ENCODE results near the gene MAPK4.

Gene MAPK4

GRCh38 chr18:50594012-50594411, 34.1 kb downstream of the MAPK4 start:
- Histone ChIP-seq H3K79me2 (ENCODE audit: insufficient read depth, low read length) (no peaks in the 10 kb centered on the region), H3K36me3 (ENCODE audit: low read length) (no peaks in the 10 kb centered on the region), H3K27ac (ENCODE audit: low read depth, low read length) (no peak overlapping the region), H3K9ac (ENCODE audit: low read length) (no peak overlapping the region), H3K4me2 (ENCODE audit: low read depth, low read length, poor library complexity, severe bottlenecking) (no peak overlapping the region), H3K9me3 (ENCODE audit: insufficient read depth, low read length) (no peaks in the 10 kb centered on the region), H3K4me3 (ENCODE audit: insufficient read depth, low read length, poor library complexity, severe bottlenecking) (no peak overlapping the region), H2AFZ (ENCODE audit: low read depth, low read length, severe bottlenecking) (no peak overlapping the region), H3K9me2 (replicated peaks; ENCODE audit: insufficient read depth, low read length) (no peaks in the 10 kb centered on the region), H4K20me1 (ENCODE audit: low read depth, low read length) (no peaks in the 10 kb centered on the region), H3K27me3 (ENCODE audit: low read length) (peaks cover 5% of the 10 kb centered on the region; the same call in 1 of the 2 replicates), H3F3A (ENCODE audit: insufficient read depth) (no peaks in the 10 kb centered on the region)
- no peak for TF ChIP-seq EZH2phosphoT487 (conservative IDR thresholded peaks at IDR 0.05; ENCODE audit: low read length)
- no peak for TF ChIP-seq CTCF (IDR thresholded peaks at IDR 0.05; ENCODE audit: insufficient read depth, low read length, poor library complexity, severe bottlenecking)

GRCh38 chr18:50594942-50595341, 35.1 kb downstream of the MAPK4 start:
- H3K27me3 ChIP-seq (ENCODE audit: low read length) = peaks cover 3% of the 10 kb centered on the region; the same call in 1 of the 2 replicates
- H3F3A ChIP-seq (ENCODE audit: insufficient read depth) = no peaks in the 10 kb centered on the region
- H3K4me2 ChIP-seq (ENCODE audit: low read depth, low read length, poor library complexity, severe bottlenecking) = no peak overlapping the region
- no peaks in the 10 kb centered on the region for H3K9me2 ChIP-seq (replicated peaks; ENCODE audit: insufficient read depth, low read length)
- no peak overlapping the region for H3K4me3 ChIP-seq (ENCODE audit: insufficient read depth, low read length, poor library complexity, severe bottlenecking)
- no peaks in the 10 kb centered on the region for H4K20me1 ChIP-seq (ENCODE audit: low read depth, low read length)
- no peak for TF ChIP-seq CTCF (IDR thresholded peaks at IDR 0.05; ENCODE audit: insufficient read depth, low read length, poor library complexity, severe bottlenecking)
- TF ChIP-seq EZH2phosphoT487 (conservative IDR thresholded peaks at IDR 0.05; ENCODE audit: low read length) = no peak
- no peaks in the 10 kb centered on the region for H3K9me3 ChIP-seq (ENCODE audit: insufficient read depth, low read length)
- no peak overlapping the region for H2AFZ ChIP-seq (ENCODE audit: low read depth, low read length, severe bottlenecking)
- H3K36me3 ChIP-seq (ENCODE audit: low read length) = no peaks in the 10 kb centered on the region
- no peaks in the 10 kb centered on the region for H3K79me2 ChIP-seq (ENCODE audit: insufficient read depth, low read length)
- no peak overlapping the region for H3K27ac ChIP-seq (ENCODE audit: low read depth, low read length)
- H3K9ac ChIP-seq (ENCODE audit: low read length) = no peak overlapping the region

- Histone ChIP-seq H3K27ac (ENCODE audit: low read depth, low read length) (no peak overlapping the region), H4K20me1 (ENCODE audit: low read depth, low read length) (no peaks in the 10 kb centered on the region), H3K4me3 (ENCODE audit: insufficient read depth, low read length, poor library complexity, severe bottlenecking) (no peak overlapping the region), H3F3A (ENCODE audit: insufficient read depth) (no peaks in the 10 kb centered on the region), H3K36me3 (ENCODE audit: low read length) (no peaks in the 10 kb centered on the region), H3K9ac (ENCODE audit: low read length) (no peak overlapping the region), H2AFZ (ENCODE audit: low read depth, low read length, severe bottlenecking) (no peak overlapping the region), H3K9me3 (ENCODE audit: insufficient read depth, low read length) (no peaks in the 10 kb centered on the region), H3K9me2 (replicated peaks; ENCODE audit: insufficient read depth, low read length) (no peaks in the 10 kb centered on the region), H3K4me2 (ENCODE audit: low read depth, low read length, poor library complexity, severe bottlenecking) (no peak overlapping the region), H3K79me2 (ENCODE audit: insufficient read depth, low read length) (no peaks in the 10 kb centered on the region), H3K27me3 (ENCODE audit: low read length) (no peaks in the 10 kb centered on the region)
- TF ChIP-seq CTCF (IDR thresholded peaks at IDR 0.05; ENCODE audit: insufficient read depth, low read length, poor library complexity, severe bottlenecking) (no peak), EZH2phosphoT487 (conservative IDR thresholded peaks at IDR 0.05; ENCODE audit: low read length) (no peak)
Observed at GRCh38 chr18:50602466-50602865, 42.6 kb downstream of the MAPK4 start.

Data from SU-DHL-6 (cell line).